AG04450 (cell line): ENCODE results near the gene GTSF1L. TPM values are rescaled to one million over a fixed set of nuclear protein-coding genes. Genes with fewer than 3 reads are reported as not detected.

Experiments used
- CTCF ChIA-PET: fragments of 300-600, 350-600 bp; formaldehyde crosslinking; extraction: SDS; loops from one replicate; lab custom pipeline; 2022; ENCODE audit warnings: antibody characterized with exemption, inconsistent platforms; lab: Charles Lee
- POLR2A ChIA-PET: fragments of 350-600 bp; formaldehyde crosslinking; extraction: SDS; loops from one replicate; lab custom pipeline; 2021; ENCODE audit warnings: antibody characterized with exemption, inconsistent platforms; lab: Yijun Ruan, JAX
- DNase-seq: peaks from one replicate; pipeline ENCODE4 v3.0.0-alpha.2; 2011; ENCODE audit warnings: low read depth, low spot score
- H3K27ac ChIP-seq: one replicate; pipeline ENCODE4 v1.5.1; 2012; ENCODE audit warnings: low read depth, low read length, control low read depth
- H3K27me3 ChIP-seq: one replicate; pipeline ENCODE4 v1.6.0; 2012; ENCODE audit warnings: low read length; ENCODE audit not compliant: control insufficient read depth, insufficient read depth
- H3K4me3 ChIP-seq: 2 replicates; pipeline ENCODE4 v1.5.1; 2011; ENCODE audit warnings: mild to moderate bottlenecking, low read depth, low read length, control low read depth
- H3K9me3 ChIP-seq: 2 replicates; pipeline ENCODE4 v1.5.1; 2012; ENCODE audit warnings: low read length; ENCODE audit not compliant: control insufficient read depth, insufficient read depth
- polyA plus RNA-seq: library from polyadenylated mRNA; depleted of rRNA; stranded (reverse); fragments of >200 nt; gene quantifications from 2 replicates; pipeline ENCODE4 v1.2.3, GENCODE V29; 2011
- TF ChIP-seq, protein P1 (sequence below): IDR thresholded peaks from 2 replicates; pipeline ENCODE4 v1.5.1; 2011; ENCODE audit warnings: low read depth, low read length, control low read depth, inconsistent platforms

The GTSF1L gene
- polyA plus RNA-seq, 1 experiment, result not detected

DNA sequence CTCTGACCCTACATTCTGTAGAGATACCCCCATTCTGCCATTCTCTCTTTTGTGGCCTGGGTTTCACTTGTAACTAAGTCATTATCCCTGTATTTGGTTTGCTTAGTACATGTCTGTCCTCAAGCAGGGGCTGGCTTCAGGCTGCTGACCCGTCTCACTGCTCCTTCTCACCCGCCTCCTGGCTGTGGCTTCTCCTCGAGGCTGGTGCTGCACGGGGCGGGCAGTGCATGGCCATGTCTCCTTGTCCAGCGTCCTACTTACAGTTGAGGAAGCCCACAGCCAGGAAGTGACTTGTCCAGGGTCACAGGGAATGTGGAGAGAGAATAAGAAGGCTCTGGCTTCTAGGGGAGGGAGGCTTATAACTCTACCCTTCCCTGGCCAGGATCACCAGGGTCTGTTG lies 11.3 kb downstream of the GTSF1L start:
- ChIA-PET CTCF (no interaction called here), POLR2A (no interaction called here)
- H3K4me3 ChIP-seq, result no peak overlapping the region
- H3K27me3 ChIP-seq, result no peaks in the 10 kb centered on the region
- peaks cover 4% of the 10 kb centered on the region; the same call in 1 of the 2 replicates for H3K9me3 ChIP-seq
- H3K27ac ChIP-seq, result no peak overlapping the region
- DNase-seq, result no peak
- TF ChIP-seq, protein P1, sequence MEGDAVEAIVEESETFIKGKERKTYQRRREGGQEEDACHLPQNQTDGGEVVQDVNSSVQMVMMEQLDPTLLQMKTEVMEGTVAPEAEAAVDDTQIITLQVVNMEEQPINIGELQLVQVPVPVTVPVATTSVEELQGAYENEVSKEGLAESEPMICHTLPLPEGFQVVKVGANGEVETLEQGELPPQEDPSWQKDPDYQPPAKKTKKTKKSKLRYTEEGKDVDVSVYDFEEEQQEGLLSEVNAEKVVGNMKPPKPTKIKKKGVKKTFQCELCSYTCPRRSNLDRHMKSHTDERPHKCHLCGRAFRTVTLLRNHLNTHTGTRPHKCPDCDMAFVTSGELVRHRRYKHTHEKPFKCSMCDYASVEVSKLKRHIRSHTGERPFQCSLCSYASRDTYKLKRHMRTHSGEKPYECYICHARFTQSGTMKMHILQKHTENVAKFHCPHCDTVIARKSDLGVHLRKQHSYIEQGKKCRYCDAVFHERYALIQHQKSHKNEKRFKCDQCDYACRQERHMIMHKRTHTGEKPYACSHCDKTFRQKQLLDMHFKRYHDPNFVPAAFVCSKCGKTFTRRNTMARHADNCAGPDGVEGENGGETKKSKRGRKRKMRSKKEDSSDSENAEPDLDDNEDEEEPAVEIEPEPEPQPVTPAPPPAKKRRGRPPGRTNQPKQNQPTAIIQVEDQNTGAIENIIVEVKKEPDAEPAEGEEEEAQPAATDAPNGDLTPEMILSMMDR, result no peak

DNA sequence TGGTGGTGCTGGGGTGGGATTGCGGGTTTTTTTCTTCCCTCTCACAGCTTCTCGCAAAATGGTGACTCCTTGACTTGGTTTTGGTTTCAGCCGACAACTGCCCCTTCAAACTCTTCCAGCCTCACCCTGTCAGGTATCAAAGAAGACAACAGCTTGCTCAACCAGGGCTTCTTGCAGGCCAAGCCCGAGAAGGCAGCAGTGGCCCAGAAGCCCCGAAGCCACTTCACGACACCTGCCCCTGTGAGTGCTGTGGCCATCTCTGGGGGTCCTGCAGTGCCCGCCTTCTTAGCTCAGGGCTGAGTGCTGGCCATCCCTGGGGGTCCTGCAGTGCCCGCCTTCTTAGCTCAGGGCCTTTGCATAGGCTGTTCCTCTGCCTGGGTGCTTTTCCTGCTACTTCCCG lies 11.8 kb downstream of the GTSF1L start:
- H3K9me3 ChIP-seq, result peaks cover 4% of the 10 kb centered on the region; the same call in 1 of the 2 replicates
- no peak overlapping the region for H3K4me3 ChIP-seq
- no peaks in the 10 kb centered on the region for H3K27me3 ChIP-seq
- ChIA-PET CTCF (no interaction called here), POLR2A (no interaction called here)
- no peak for DNase-seq
- no peak overlapping the region for H3K27ac ChIP-seq
- TF ChIP-seq, protein P1, result no peak

DNA sequence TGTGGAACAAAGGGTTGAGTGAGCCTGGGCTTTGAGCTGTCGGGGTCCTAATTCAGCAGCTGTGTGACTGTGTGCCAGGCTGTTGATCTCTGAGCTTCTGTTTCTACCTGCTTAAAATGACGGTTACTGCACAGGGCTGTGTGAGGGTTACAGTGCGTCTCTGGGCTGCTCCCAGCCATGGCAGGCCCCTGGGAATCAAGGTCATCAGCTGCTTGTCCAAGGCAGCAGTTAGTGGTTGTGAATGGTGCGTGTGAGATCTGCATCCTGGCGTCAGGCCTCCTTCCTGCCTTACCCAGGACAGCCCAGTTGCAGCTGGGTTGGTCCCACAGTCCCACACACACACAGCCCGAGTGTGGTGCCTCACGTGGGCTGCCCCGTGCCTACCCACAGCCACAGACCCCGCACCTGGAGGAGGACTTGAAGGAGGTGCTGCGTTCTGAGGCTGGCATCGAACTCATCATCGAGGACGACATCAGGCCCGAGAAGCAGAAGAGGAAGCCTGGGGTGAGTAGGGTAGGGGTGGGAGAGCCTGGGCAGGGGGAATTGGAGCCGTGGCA lies 15.6 kb downstream of the GTSF1L start:
- Histone ChIP-seq H3K9me3 (no peaks in the 10 kb centered on the region), H3K4me3 (no peak overlapping the region), H3K27ac (no peak overlapping the region), H3K27me3 (no peaks in the 10 kb centered on the region)
- TF ChIP-seq, protein P1, result no peak
- DNase-seq, result no peak
- ChIA-PET CTCF (no interaction called here), POLR2A (no interaction called here)

DNA sequence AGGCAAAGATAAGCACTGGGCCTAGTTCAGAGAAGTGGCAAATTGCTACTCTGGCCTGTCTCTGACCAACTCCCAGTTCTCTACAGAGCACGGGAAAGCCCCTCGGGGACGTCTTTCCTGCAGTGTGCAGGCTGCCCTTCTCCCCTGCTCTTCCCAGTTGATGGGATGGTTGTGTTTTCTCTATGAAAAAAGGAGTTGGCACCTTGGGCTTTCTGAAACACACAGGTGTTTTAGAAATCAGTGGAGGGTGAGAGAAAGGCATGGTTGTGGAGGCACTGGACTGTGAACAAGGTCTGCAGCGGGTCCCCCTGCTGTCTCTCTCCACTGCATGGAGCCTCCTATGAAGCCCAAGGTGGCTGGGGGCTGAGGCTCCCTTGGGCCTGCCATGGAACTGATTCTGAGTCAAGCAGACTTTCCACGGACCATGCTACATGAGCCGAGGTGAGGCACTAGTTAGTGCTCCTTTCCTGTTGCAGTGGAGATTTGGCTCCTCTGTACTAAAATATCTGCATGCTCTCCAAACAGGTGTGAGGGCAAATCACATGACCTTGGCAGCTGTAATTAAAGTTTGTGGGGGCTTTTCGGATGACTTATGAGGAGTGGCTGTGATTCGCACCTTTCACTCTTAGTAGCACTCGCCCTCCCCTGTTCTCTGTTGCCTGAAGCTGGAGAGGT lies 16.3 kb downstream of the GTSF1L start:
- no peak for DNase-seq
- H3K27ac ChIP-seq, result no peak overlapping the region
- H3K9me3 ChIP-seq, result no peaks in the 10 kb centered on the region
- H3K27me3 ChIP-seq, result no peaks in the 10 kb centered on the region
- CTCF ChIA-PET, result no interaction called here
- POLR2A ChIA-PET, result no interaction called here
- H3K4me3 ChIP-seq, result no peak overlapping the region
- TF ChIP-seq, protein P1, result no peak

DNA sequence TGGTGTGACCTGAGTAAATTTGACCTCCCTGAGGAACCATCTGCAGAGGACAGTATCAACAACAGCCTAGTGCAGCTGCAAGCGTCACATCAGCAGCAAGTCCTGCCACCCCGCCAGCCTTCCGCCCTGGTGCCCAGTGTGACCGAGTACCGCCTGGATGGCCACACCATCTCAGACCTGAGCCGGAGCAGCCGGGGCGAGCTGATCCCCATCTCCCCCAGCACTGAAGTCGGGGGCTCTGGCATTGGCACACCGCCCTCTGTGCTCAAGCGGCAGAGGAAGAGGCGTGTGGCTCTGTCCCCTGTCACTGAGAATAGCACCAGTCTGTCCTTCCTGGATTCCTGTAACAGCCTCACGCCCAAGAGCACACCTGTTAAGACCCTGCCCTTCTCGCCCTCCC lies 24.3 kb downstream of the GTSF1L start:
- ChIA-PET POLR2A (no interaction called here), CTCF (no interaction called here)
- DNase-seq, result no peak
- Histone ChIP-seq H3K4me3 (no peak overlapping the region), H3K27me3 (no peaks in the 10 kb centered on the region), H3K9me3 (no peaks in the 10 kb centered on the region), H3K27ac (no peak overlapping the region)
- TF ChIP-seq, protein P1, result no peak
